Suprapubic skin (tissue), 3 donors: ENCODE measurements around the gene CSMD2.

Experiments used
- EP300 ChIP-seq: sonication (generic); formaldehyde crosslinking; IDR thresholded peaks from one replicate; pipeline ENCODE4 v1.6.1; 2017; ENCODE audit warnings: antibody characterized with exemption
- POLR2A ChIP-seq, 2 donors: fragments of 450-650 bp; IDR thresholded peaks; one replicate each; pipeline ENCODE4 v1.6.1; 2017; ENCODE audit warnings: antibody characterized with exemption in 2 of 2, mild to moderate bottlenecking in 2 of 2, moderate library complexity in 2 of 2
- TF ChIP-seq, protein P1 (sequence below), 2 donors: fragments of 200-600 bp in 1 of 2; fragments of 450-650 bp in 1 of 2; sonication (generic) in 1 of 2; IDR thresholded peaks; one replicate each; pipeline ENCODE4 v1.5.1; 2016 to 2019; ENCODE audit warnings: antibody characterized with exemption in 2 of 2, mild to moderate bottlenecking in 1 of 2, moderate library complexity in 1 of 2

DNA sequence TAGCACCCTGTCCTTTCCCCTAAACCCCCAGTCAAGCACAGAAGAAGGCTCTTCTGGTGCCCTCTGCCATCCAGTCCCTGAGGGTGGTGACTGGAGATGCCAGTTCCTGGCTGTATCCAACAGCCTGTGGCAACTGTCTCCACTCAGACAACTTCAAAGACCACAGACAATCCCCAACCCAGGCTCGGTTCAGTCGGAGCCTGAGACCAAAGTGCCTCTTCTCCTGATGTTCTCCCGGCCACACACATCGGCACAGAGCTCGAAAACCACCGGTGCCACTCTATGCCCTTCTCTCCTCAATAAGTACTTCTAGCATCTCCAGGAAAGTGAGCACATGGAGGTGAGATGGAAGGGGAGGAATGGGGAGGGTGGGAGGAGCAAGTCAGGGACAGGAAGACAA is 340.7 kb downstream of the CSMD2 start:
- TF ChIP-seq POLR2A (IDR thresholded peaks at IDR 0.05) (no peak), EP300 (no peak)
- TF ChIP-seq, protein P1, sequence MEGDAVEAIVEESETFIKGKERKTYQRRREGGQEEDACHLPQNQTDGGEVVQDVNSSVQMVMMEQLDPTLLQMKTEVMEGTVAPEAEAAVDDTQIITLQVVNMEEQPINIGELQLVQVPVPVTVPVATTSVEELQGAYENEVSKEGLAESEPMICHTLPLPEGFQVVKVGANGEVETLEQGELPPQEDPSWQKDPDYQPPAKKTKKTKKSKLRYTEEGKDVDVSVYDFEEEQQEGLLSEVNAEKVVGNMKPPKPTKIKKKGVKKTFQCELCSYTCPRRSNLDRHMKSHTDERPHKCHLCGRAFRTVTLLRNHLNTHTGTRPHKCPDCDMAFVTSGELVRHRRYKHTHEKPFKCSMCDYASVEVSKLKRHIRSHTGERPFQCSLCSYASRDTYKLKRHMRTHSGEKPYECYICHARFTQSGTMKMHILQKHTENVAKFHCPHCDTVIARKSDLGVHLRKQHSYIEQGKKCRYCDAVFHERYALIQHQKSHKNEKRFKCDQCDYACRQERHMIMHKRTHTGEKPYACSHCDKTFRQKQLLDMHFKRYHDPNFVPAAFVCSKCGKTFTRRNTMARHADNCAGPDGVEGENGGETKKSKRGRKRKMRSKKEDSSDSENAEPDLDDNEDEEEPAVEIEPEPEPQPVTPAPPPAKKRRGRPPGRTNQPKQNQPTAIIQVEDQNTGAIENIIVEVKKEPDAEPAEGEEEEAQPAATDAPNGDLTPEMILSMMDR (IDR thresholded peaks at IDR 0.05) = no peak
